ENCODE results near the gene CNTNAP2. TPM values are rescaled to one million over a fixed set of nuclear protein-coding genes. Genes with fewer than 3 reads are reported as not detected.
A peak's percentile ranks its signal among the peaks of the same experiment; 100 is the strongest.

Gene CNTNAP2
- 10 to 100 TPM in 6 of 10 donors, 1 to 10 TPM in 4; 5.6 to 19.6 (median 11.4) TPM for polyA plus RNA-seq (ENCODE audit: insufficient read length in 10 of 10)
- long read RNA-seq, donor 1, full-length matches to known transcripts = 1 of 9 reads
- long read RNA-seq, donor 1, partial matches to known transcripts = 0 of 9 reads
- long read RNA-seq, donor 1, other reads (novel, unspliced or antisense) = 8 of 9 reads
- long read RNA-seq, donor 2, partial matches to known transcripts = 8 of 25 reads
- long read RNA-seq, donor 2, other reads (novel, unspliced or antisense) = 17 of 25 reads
- long read RNA-seq, donor 3 = 0 reads
- long read RNA-seq, donor 4, partial matches to known transcripts = 0 of 6 reads
- long read RNA-seq, donor 4, other reads (novel, unspliced or antisense) = 6 of 6 reads
- long read RNA-seq, donor 5, partial matches to known transcripts = 8 of 8 reads
- long read RNA-seq, donor 5, other reads (novel, unspliced or antisense) = 0 of 8 reads
- long read RNA-seq, donor 6, full-length matches to known transcripts = 2 of 27 reads
- long read RNA-seq, donor 6, partial matches to known transcripts = 25 of 27 reads
- long read RNA-seq, donor 6, other reads (novel, unspliced or antisense) = 0 of 27 reads
- long read RNA-seq, donor 7, full-length matches to known transcripts = 2 of 2 reads
- long read RNA-seq, donor 7, partial matches to known transcripts = 0 of 2 reads
- long read RNA-seq, donor 7, other reads (novel, unspliced or antisense) = 0 of 2 reads
- long read RNA-seq, donor 8, full-length matches to known transcripts = 1 of 1 reads
- long read RNA-seq, donor 8, partial matches to known transcripts = 0 of 1 reads
- long read RNA-seq, donor 8, other reads (novel, unspliced or antisense) = 0 of 1 reads
- long read RNA-seq, donor 9 = 0 reads

DNA sequence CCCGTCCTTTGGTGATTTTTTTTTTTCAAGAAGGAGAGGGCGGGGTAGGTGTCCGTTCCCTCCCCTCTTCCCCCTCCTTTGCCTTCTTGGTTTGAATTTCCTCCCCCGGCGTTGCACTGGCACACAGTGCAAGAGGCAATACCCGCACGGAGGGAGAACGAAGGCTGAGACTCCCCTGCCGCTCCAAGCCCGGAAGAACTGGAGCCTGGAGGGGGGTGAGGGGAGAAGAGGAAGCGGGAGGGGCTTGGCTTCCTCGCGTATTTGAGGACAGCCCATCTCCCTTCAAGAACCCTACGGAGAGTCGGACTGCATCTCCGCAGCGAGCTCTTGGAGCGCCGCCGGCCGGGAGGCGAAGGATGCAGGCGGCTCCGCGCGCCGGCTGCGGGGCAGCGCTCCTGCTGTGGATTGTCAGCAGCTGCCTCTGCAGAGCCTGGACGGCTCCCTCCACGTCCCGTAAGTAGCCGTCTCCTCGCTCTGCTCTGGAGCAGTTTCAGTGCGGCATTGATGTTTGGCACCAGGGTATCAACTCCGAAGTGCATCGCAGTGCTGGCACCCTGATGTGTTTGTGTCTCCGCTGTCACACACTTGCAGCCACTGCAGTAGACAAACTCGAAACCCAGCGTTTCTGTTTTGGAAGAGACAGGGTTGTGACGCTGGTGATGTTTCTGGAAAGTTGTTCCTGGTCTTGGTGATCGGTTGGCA lies at the start of gene CNTNAP2:
Gene CNTNAP2, plus strand, starts transcription at position 281 of the 702 bp plus-strand sequence. Its CDS starts 76 bp downstream, at position 357.
- DNase-seq = peak; percentile 62 to 88 (median 63)

DNA sequence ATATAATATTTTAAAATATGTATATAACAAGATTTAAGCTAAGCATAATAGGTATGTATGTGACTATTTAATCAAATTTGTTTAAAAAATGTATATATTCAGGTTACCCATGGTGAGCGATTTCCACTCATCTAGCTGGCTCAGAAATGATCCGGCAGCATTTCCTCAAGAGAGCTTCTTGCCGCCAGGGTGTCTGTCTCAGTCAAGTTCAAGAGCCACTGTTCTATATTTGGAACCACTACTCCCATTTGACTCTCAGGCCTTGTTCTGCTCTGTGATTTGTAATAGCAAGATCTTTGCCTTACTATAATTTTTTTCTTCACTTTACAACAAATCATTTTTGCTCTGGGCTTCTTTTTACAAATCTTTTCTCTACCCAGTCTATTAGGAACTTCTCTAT lies 48.7 kb upstream of the CNTNAP2 start:
- DNase-seq = peak in 2 of 3 donors; percentile 4 to 6

DNA sequence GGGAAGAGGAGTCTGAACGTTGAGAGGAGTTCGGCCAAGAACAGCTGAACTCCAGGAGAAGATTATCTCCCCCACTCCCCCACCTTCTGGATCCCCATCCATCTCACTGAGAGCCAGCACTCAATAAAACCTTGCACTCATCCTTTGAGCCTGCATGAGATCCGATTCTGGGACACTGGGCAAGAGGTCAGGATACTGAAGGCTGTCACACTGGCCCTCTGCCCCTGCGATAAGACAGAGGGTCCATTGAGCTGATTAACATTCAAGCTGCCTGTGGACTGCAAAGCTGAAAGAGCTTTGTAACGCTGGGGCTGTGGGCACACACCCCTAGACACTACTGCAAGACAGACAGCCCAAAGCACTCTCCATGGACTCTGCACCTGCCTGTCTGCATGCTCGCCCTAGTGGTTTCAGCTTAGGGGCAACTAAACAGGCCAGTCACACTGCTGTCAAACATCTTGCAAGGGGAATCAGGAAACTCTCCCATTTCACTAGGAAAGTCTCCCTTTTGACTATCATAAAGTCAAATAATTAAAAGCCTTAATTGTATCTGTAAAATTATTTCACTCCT lies 42.3 kb upstream of the CNTNAP2 start:
- DNase-seq = no peak

DNA sequence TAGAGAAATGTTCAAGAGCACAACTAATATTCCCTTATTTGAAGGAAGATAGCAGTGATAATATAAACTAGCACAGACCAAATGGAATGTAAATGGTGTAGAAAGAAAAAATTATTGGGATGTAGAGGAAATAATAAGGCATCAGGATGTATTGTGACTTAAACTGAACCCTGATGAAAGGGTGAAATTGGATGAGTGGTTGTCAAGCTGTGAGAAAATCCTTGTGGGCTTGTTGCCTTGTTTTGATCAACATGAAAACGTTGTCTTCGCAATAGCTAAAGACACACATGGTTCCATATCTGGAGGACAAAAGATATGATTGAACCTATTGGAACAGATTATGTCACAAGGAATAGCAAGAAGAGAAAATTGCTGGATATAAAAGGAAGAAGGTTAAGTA lies 40.3 kb upstream of the CNTNAP2 start:
- DNase-seq = no peak

DNA sequence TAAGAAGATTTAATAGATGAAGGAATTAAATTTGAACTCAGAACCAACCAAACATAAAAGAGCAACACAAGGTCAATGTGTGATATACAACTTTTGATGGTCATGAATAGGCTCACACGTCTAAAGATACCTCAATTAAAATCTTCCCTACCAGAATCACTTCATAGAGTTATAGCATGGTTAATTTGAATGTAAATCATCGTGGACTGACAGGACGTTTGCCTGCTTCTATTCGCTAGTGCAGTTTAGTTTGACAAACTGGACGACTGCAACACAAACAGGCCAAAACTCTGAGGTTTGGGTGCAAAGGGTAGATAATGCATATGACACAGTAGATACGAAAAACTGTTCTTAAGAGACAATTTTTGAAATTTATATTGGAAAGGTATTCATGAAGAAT lies 32.5 kb upstream of the CNTNAP2 start:
- no peak for DNase-seq

DNA sequence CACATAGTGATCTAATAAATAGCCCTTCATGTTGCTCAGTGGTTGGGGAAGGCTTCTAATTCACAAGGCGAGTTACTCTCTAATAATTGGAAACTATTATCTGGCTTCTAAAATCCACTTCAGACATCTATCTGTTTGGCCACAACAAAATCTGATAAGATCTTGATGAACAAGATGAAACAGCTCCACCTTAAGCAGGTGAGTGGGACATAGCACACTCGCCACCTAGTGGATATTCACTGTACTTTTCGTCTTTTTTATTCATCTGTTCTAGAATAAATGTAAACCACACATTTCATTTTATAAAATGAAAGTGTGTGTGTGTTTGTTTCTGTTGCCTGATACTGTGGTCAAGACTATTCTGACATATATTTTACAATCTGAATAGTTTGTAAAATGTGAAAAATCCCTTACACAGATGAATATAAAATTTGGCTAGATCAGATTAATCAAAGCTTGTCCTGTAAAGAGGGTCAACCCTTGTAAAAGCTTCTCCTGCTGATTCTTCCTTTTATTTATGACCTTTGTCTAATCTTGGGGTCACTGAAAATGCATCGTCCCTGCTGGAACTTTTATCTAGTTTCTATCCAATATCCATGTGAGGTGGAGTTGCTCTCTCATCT lies 26.5 kb upstream of the CNTNAP2 start:
- peak; percentile 4 to 20 (median 6) for DNase-seq

DNA sequence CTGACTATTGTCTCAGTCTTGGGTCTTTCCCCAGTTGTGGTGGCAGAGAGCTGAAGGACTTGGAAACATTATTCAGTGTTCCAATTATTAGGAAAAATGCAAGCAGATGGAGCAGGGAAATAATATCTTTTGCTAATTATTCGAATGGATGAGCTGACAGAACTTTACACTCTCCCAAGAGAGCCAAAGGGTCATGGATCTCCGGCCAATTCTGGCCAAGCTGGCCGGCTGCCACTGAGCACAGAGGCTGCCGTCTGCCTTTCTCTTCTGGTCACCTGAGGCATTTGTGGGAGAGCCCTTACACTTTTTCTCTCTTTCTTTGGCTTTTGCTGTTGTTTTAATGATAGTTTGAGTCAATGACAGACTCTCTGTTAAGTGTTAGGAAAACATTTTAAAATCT lies 22.2 kb upstream of the CNTNAP2 start:
- DNase-seq = no peak

DNA sequence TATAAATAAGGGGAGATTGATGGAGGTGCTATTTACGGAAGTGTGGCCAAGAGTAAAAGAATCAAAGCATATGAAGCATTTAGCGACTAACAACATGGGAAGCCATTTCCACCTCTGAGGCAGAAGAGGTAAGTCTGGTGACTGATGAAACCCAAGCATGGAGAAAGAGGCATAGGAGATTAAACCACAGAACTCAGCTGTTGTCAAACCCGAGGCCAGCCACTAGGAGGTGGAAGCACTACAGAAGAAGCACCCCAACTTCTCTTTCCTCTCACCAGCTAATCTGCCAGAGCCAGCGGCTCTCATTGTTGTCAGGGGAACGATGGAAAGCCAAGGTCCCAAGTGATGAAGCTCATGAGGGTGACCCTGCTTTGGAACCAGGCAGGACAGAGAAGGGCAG lies 19.6 kb upstream of the CNTNAP2 start:
- no peak for DNase-seq

DNA sequence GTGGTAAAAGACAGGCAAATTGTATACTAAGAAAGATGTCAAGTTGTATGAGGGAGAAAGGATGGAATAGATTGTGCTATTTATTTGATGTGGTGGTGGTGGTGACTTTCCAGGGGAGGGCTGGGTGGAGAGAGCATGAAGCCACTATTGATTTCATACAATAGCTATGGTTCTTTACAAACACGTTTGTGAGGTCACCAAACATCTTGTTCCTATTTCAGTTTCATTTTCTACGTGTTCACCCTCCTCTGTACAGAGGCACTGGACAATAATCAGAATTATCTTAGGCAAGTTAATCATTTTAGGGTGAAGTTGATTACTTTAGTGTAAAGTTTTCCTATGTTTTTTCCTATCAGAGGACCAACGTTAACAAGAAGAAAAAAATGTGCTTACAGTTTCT lies 10.3 kb upstream of the CNTNAP2 start:
- DNase-seq = no peak

DNA sequence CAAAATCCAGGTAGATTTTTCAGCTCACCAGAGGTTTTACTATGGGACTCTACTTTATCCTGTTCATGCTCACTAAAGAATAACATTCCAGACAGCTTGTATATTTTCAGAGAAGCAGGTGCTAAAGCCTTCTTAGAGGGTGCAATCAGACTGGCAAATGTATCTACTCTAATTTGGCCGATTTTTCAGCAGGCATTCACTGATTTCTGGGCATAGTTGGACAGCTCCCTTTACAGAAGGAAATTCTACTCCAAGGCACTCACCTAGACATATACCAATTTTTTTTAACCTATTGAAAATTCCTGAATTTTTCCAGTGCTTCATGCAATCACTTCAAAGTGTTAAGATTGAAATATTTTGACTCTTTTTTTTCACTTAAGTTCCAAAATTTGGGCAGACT lies 3.8 kb upstream of the CNTNAP2 start:
- no peak for DNase-seq

DNA sequence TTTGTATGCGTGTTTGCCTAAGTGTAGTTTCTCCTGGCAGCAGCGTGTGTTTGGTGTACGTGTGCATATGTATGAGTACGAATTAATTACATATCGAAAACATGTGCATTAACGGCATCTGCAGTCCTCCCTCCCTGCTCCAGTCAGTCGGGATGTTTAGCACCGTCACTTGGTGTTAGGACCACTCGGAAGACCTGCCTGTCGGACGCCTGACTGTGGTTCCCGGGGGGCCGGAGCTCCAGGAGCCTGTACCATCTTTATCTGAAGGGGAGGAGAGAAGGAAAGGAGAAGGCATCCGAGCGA lies 1.1 kb upstream of the CNTNAP2 start:
- no peak for DNase-seq

DNA sequence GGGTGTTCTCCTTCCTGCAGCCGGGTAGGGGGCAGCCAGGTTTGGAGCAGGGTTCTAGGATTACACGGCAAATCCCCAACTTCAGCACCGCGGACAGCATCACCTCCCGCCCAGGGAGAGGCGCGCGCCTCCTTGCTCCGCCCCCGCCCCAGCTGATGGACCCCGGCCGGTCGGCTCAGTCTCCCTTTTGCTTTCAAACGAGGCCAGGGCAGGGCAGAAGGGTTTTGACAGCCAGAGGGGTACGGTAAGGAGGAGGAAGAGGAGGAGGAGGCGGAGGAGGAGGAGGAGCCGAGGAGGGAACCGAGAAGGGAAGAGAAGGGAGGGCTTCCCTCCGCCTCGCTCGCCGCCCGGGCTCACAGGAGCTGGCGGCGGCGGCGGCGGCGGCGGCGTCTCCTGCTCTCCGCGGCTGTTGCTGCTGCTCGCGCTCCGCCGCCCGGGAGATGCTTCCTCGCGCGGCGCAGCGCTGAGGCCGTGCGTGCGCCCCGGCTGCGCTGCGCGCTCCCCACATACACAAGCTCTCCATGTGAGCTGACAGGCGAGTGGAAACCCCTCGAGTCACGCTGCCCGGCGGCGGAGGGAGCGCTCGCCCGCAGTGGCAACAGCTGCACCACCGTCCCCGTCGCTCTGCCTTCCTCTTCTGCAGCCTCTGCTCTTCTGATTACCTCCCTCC lies 615 bp upstream of the CNTNAP2 start:
- peak; percentile 81 to 96 (median 88) for DNase-seq

DNA sequence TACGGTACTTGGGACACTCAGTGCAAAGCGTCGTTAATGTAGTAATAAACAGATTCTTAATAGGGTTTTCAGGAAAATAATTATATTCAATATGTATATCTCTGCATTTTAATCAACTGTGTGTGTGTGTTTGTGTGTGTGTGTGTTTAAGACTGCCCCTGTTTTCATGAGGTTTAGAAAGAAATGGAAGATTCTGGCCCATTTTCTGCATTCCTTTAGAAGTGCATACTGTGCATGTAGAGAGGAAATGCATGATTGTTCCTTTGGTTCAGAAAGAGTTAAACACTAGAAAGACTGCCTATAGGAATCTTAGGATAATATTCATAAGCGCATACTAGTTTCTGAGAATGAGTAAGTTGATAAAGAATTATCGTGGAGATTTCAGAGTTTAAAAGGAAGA lies 975 bp downstream of the CNTNAP2 start:
- peak in 1 of 3 donors; percentile 6 for DNase-seq

DNA sequence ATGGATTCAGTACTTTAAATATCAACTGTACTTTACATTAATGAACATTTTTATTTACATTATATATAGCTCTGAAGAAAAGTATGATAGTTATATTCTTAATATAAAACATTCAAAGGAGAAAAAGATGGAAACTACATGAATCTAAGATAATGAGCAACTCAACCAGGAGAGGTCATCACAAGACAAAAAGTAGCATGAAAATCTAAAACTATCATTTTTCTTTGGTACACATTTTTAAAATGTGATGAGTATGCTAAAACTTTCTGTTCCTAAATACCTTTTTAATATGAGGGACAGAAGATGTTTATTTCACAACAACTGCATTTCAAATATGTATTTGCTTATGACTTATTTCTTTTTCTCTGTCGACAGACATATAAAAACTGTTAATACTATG lies 2.4 kb downstream of the CNTNAP2 start:
- peak in 2 of 3 donors; percentile 10 to 41 for DNase-seq

DNA sequence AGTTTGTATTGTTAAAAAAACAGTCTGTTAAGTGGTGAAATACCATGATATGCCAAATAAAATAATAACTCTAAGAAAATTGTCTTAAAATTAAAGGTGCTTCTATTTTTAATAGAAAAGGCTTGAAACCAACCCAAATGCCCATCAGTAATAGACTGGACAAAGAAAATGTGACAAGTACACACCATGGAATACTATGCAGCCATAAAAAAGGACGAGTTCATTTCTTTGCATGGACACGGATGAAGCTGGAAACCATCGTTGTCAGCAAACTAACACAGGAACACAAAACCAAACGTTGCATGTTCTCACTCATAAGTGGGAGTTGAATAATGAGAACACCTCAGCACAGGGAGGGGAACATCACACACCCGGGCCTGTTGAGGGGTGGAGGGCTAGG lies 7.1 kb downstream of the CNTNAP2 start:
- no peak for DNase-seq

DNA sequence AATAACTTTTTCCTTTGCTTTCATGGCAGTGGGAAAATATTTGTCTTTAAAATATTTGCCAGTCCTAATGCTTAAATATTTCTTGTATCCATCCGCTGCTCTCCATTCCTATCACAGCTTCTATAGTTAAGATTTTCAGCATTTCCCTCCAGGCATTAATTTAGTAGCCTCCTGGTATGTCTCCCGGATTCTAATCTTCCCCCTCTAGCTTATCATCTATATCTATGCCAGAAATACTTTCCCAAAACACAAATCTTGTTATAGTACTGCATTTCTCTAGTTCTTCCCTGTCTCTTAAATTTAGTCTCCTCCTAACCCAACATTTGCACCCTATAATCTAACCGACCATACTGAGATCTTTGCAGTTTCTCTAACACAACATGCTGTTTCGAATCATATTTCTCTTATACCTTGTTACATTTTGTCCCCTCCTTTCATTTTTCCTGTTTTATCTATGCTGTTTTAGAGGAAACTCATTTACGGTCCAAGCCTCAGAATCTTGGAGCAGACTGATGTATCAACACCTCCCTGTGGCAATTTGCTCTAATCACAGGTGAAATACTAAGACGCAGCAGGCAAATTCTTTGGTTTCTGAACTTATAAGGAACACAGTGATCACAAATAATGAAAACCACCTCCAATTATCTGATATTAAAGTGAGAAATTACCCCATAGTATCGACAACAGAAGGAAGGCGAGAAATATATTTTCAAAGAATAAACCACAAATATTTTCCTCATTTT lies 10.3 kb downstream of the CNTNAP2 start:
- DNase-seq = no peak

DNA sequence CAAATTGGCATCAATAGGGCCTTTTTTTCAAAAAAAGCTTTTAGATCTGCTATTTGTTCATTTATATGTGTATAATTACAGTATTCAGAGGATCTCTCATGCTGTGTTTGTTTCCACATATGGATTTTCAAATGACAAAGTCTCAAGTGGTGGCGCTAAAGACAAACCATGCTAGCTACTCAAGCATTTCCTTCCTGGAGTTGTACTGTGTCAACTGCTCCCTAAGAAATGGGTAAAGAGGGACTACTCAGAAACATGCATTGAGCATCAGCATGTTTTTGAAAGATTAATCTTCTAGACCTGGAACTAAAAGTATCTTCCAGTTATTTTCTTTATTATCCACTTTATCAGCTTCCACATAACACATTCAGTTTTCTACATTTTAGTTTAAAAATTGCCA lies 12.7 kb downstream of the CNTNAP2 start:
- DNase-seq = peak in 1 of 3 donors; percentile 22

DNA sequence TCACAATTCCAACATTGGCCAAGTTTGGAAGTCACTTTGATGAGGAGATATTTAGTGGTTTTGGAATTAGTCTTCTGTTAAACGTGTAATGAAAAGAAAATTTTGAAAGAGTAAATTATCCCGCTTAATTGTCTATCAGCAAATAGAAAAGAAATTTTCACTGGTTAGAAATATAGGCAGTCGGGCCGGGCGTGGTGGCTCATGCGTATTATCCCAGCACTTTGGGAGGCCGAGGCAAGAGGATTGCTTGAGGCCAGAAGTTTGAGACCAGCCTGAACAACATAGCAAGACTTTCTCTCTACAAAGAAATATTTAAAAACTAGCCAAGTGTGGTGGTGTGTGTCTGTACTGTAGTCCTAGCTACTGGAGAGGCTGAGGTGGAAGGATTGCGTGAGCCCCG lies 13.4 kb downstream of the CNTNAP2 start:
- no peak for DNase-seq

DNA sequence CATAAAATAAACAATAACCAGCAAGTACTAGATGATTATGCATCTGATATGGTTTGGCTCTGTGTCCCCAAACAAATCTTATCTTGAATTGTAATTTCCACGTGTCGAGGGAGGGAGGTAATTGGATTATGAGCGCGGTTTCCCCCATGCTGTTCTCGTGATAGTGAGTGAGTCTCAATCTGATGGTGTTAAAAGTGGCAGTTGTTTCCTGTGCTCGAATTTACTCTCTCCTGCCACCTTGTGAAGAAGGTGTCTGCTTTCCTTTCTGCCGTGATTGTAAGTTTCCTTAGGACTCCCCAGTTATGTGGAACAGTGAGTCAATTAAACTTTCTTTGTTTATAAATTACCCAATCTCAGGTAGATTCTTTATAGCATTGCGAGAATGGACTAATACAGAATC lies 15.1 kb downstream of the CNTNAP2 start:
- no peak for DNase-seq

DNA sequence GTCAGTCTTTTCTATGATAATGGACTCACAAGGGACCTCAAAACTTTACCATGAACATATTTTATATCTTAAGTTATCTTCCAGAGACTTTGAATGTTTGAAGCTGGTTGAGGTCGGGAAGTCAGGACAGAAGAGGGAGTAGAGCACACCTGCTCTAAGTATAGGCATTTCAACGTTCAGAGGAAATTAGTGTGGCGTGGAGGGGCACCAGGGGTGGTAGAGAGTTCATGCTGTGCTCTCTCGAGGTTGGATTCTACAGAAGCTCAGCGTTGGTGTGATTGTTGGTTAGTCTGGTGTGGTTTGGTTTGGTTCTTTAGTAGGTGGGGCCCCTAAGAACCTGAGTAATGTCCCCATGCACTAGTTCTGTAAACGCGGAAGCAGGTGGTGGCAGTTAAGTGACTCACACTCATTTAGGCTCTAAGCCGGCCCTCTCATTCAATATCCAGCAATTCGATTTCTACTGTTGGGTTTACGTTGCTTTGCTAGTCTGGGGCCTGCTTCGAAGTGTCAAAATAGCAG lies 19.8 kb downstream of the CNTNAP2 start:
- DNase-seq = no peak
